Stimulated activated naive CD8-positive, alpha-beta T cell treated with anti-CD3 and anti-CD28 coated beads, Interleukin-15, Interleukin-2, amounts not matched to agents 100 ng/mL and 50 ng/mL, for 24 hours (primary cell): ENCODE measurements around the gene FOXN4.

Experiments used
- H3K27ac Mint-ChIP-seq: one replicate; pipeline ENCODE4 v1.8.0; 2021; ENCODE audit warnings: mild to moderate bottlenecking, mixed read lengths
- H3K27me3 Mint-ChIP-seq: one replicate; pipeline ENCODE4 v1.8.0; 2021; ENCODE audit warnings: mixed read lengths
- H3K36me3 Mint-ChIP-seq: one replicate; pipeline ENCODE4 v1.8.0; 2021; ENCODE audit warnings: low read depth, mixed read lengths
- H3K4me1 Mint-ChIP-seq: one replicate; pipeline ENCODE4 v1.8.0; 2021; ENCODE audit warnings: low read depth, mixed read lengths
- H3K4me3 Mint-ChIP-seq: one replicate; pipeline ENCODE4 v1.8.0; 2021; ENCODE audit warnings: mild to moderate bottlenecking, mixed read lengths
- H3K9me3 Mint-ChIP-seq: one replicate; pipeline ENCODE4 v1.8.0; 2021; ENCODE audit warnings: mixed read lengths

The FOXN4 gene

DNA sequence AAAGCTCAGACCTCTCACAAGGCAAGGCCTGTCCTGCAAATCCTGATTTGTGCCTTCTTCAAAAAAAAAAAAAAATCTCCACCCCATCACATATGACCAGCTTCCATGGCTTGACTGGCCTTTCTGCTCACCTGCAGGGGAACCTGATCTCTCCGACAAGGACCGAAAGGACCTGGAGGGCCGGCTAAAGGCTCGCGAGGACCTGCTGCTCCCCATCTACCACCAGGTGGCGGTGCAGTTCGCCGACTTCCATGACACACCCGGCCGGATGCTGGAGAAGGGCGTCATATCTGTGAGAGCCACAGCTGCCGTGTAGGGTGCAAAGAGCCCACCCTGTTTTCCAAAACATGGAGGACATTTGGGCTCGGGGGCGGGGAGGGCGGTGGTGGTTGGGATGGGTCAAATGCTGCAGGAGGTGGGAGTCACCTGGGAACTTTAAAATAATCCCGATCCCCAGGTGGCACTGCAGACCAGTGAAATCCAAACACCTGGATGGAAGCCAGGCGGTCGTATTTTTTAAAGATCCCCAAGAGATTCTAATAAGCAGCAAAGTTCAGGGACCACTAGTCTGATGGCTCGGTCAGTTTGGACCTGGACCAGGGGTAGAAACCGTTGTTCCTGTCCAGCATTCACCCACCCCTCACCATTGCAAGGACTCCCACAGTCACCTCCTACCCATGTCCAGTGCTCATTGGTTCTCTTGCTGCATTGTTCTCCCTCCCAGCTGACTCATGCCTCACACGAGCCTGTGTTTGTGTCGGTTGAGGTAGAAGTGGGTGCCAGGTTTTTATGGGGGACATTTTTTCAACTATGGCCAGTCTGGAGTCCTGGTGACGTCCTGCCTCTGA lies 44.8 kb downstream of the FOXN4 start:
- Mint-ChIP-seq H3K4me3 (no peak overlapping the region), H3K4me1 (peaks cover 5% of the 10 kb centered on the region), H3K27me3 (no peaks in the 10 kb centered on the region), H3K27ac (no peak overlapping the region), H3K9me3 (no peaks in the 10 kb centered on the region), H3K36me3 (peaks cover 9% of the 10 kb centered on the region)

GRCh38 chr12:109263439-109263838 lies 45.6 kb downstream of the FOXN4 start:
- no peak overlapping the region for H3K4me3 Mint-ChIP-seq
- H3K4me1 Mint-ChIP-seq = peaks cover 5% of the 10 kb centered on the region
- no peaks in the 10 kb centered on the region for H3K9me3 Mint-ChIP-seq
- no peak overlapping the region for H3K27ac Mint-ChIP-seq
- no peaks in the 10 kb centered on the region for H3K27me3 Mint-ChIP-seq
- peaks cover 9% of the 10 kb centered on the region for H3K36me3 Mint-ChIP-seq

GRCh38 chr12:109261939-109262338 lies 47.1 kb downstream of the FOXN4 start:
- Mint-ChIP-seq H3K9me3 (no peaks in the 10 kb centered on the region), H3K27ac (no peak overlapping the region), H3K4me1 (peaks cover 5% of the 10 kb centered on the region), H3K4me3 (no peak overlapping the region), H3K36me3 (peaks cover 9% of the 10 kb centered on the region), H3K27me3 (no peaks in the 10 kb centered on the region)

DNA sequence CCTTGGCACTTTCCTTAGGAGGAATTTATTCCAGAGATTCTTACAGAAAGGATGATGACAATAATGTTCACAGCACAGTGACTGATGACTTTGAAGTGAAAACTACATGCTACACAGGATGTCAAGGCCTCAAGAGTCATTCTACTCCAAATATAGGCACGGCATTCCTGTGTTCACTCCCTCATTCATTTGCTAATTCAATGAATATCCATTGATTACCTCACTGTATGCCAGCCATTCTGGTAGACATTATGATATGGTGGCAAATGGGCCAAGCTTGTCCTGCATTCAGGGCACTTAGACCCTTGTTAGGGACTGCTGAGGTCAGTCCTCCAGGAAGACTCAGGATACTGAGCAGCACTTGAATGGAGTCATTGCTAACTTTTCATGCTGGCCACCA lies 48.0 kb downstream of the FOXN4 start:
- peaks cover 5% of the 10 kb centered on the region for H3K4me1 Mint-ChIP-seq
- H3K27me3 Mint-ChIP-seq = no peaks in the 10 kb centered on the region
- H3K4me3 Mint-ChIP-seq = no peak overlapping the region
- H3K36me3 Mint-ChIP-seq = peaks cover 9% of the 10 kb centered on the region
- no peaks in the 10 kb centered on the region for H3K9me3 Mint-ChIP-seq
- H3K27ac Mint-ChIP-seq = no peak overlapping the region

DNA sequence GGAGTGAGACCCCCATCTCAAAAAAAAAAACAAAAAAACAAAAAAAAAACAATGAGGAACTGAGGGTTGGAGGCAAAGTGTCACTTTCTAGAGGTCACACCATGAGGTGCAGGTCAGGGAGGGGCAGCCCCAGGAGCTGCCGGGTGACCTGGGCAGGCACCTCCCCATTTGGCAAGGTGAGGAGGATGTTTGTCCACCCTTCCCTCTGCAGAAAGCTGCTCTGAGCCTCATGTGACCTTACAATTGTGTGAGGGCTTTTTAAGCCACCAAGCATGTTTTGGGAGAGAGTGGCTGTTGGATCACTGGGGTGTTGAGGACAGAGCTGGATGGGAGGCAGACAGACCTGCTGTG lies 49.6 kb downstream of the FOXN4 start:
- no peak overlapping the region for H3K27ac Mint-ChIP-seq
- no peak overlapping the region for H3K4me3 Mint-ChIP-seq
- H3K36me3 Mint-ChIP-seq = peaks cover 9% of the 10 kb centered on the region
- no peaks in the 10 kb centered on the region for H3K9me3 Mint-ChIP-seq
- no peaks in the 10 kb centered on the region for H3K27me3 Mint-ChIP-seq
- peaks cover 5% of the 10 kb centered on the region for H3K4me1 Mint-ChIP-seq

DNA sequence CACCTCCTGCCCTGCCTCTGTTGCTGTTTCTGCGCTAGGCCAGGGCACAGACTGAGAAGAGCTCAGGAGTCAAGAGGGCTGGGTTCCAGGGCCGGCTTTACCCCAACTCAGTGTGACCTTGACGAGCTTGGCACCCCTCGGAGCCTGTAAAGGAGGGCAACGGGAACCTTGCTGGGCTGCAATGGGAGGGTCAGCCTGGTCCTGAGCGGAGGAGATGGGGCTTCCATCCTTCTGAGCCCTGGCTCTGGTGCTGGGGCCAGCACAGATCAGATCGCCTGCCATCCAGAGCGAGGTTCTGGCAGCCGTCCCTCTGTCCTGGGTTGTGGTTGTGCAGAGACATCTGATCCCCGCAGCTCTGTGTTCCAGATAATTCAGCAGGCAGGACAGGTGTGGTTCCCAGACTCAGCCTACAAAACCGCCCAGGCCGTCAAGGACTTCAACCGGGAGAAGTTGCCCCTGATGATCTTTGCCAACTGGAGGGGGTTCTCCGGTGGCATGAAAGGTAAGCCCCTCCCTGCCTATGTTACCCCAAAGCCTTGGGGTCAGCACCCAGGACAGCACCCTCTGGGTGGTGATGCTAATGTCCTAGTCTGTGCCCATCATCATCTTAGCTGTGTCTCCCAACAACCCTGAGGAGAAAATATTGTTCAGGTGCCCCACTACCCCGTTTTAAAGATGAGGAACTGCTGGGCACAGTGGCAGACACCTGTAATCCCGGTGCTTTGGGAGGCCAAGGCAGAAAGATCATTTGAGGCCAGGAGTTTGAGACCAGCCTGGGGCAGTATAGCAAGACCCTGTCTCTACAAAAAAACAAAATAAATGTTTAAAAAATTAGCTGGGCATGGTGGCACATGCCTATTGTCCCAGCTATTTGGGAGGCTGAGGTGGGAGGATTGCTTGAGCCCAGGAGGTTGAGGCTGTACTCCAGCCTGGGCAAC lies 50.2 kb downstream of the FOXN4 start:
- H3K36me3 Mint-ChIP-seq = peaks cover 14% of the 10 kb centered on the region
- H3K4me1 Mint-ChIP-seq = peaks cover 5% of the 10 kb centered on the region
- H3K4me3 Mint-ChIP-seq = no peak overlapping the region
- peaks cover under 1% of the 10 kb centered on the region for H3K9me3 Mint-ChIP-seq
- H3K27ac Mint-ChIP-seq = no peak overlapping the region
- no peaks in the 10 kb centered on the region for H3K27me3 Mint-ChIP-seq

- peaks cover 8% of the 10 kb centered on the region for H3K9me3 Mint-ChIP-seq
- peaks cover 5% of the 10 kb centered on the region for H3K4me1 Mint-ChIP-seq
- H3K27ac Mint-ChIP-seq = no peak overlapping the region
- H3K4me3 Mint-ChIP-seq = no peak overlapping the region
- H3K27me3 Mint-ChIP-seq = no peaks in the 10 kb centered on the region
- peaks cover 17% of the 10 kb centered on the region for H3K36me3 Mint-ChIP-seq
Measured at GRCh38 chr12:109258201-109258600, 50.9 kb downstream of the FOXN4 start.

DNA sequence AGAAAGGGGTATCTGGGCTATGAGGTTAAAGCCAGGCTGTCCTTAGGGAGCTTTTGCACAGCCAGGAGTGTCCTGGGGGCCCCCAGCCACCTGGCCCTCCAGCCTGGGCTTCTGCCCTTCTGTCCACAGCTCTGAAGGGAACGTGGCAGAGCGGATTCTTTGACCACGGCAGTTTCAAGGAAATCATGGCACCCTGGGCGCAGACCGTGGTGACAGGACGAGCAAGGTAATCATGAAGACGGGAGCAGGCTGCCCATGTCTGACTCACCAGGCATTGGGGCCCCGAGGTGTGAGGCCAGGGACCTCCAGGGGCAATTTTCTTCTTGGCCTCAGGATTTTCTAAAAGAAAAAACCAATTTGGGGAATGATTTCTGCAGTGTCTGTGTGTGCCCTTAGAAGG lies 53.1 kb downstream of the FOXN4 start:
- H3K9me3 Mint-ChIP-seq = peaks cover 9% of the 10 kb centered on the region
- H3K27me3 Mint-ChIP-seq = no peaks in the 10 kb centered on the region
- no peak overlapping the region for H3K4me3 Mint-ChIP-seq
- no peaks in the 10 kb centered on the region for H3K4me1 Mint-ChIP-seq
- no peak overlapping the region for H3K27ac Mint-ChIP-seq
- peaks cover 18% of the 10 kb centered on the region for H3K36me3 Mint-ChIP-seq

- H3K4me1 Mint-ChIP-seq = peaks cover 3% of the 10 kb centered on the region
- H3K36me3 Mint-ChIP-seq = peaks cover 18% of the 10 kb centered on the region
- H3K27me3 Mint-ChIP-seq = no peaks in the 10 kb centered on the region
- H3K4me3 Mint-ChIP-seq = no peak overlapping the region
- no peak overlapping the region for H3K27ac Mint-ChIP-seq
- H3K9me3 Mint-ChIP-seq = peaks cover 9% of the 10 kb centered on the region
Measured at GRCh38 chr12:109255377-109255776, 53.7 kb downstream of the FOXN4 start.

- Mint-ChIP-seq H3K4me1 (peaks cover 6% of the 10 kb centered on the region), H3K27me3 (no peaks in the 10 kb centered on the region), H3K36me3 (peaks cover 15% of the 10 kb centered on the region), H3K9me3 (peaks cover 9% of the 10 kb centered on the region), H3K27ac (no peak overlapping the region), H3K4me3 (no peak overlapping the region)
Measured at GRCh38 chr12:109253913-109254544, 55.1 kb downstream of the FOXN4 start.

- Mint-ChIP-seq H3K4me1 (peaks cover 6% of the 10 kb centered on the region), H3K4me3 (no peak overlapping the region), H3K27me3 (no peaks in the 10 kb centered on the region), H3K9me3 (peaks cover 9% of the 10 kb centered on the region), H3K36me3 (peaks cover 15% of the 10 kb centered on the region), H3K27ac (no peak overlapping the region)
Measured at GRCh38 chr12:109252799-109253198, 56.3 kb downstream of the FOXN4 start.

- Mint-ChIP-seq H3K27ac (peak overlapping the region; percentile 42), H3K27me3 (no peaks in the 10 kb centered on the region), H3K9me3 (peaks cover 9% of the 10 kb centered on the region), H3K4me1 (peaks cover 6% of the 10 kb centered on the region), H3K4me3 (no peak overlapping the region), H3K36me3 (peaks cover 23% of the 10 kb centered on the region)
Measured at GRCh38 chr12:109250523-109250922, 58.6 kb downstream of the FOXN4 start.

GRCh38 chr12:109247831-109248654 lies 61.0 kb downstream of the FOXN4 start:
- Mint-ChIP-seq H3K4me3 (no peak overlapping the region), H3K27me3 (no peaks in the 10 kb centered on the region), H3K9me3 (no peaks in the 10 kb centered on the region), H3K4me1 (peaks cover 6% of the 10 kb centered on the region), H3K36me3 (peaks cover 16% of the 10 kb centered on the region), H3K27ac (no peak overlapping the region)

DNA sequence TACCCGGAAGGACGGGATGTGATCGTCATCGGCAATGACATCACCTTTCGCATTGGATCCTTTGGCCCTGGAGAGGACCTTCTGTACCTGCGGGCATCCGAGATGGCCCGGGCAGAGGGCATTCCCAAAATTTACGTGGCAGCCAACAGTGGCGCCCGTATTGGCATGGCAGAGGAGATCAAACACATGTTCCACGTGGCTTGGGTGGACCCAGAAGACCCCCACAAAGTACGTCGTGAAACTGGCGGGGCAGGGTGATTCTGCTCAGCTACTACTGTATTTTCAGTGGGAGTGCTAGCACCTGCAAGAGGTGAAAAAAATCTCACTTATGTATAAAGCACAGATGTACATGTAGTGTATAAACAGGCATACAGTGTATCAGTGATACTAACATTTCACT lies 62.9 kb downstream of the FOXN4 start:
- no peak overlapping the region for H3K4me3 Mint-ChIP-seq
- H3K9me3 Mint-ChIP-seq = no peaks in the 10 kb centered on the region
- peaks cover 6% of the 10 kb centered on the region for H3K4me1 Mint-ChIP-seq
- no peak overlapping the region for H3K27ac Mint-ChIP-seq
- H3K27me3 Mint-ChIP-seq = no peaks in the 10 kb centered on the region
- peaks cover 25% of the 10 kb centered on the region for H3K36me3 Mint-ChIP-seq
